HepG2 (cell line): Measurements from ENCODE around the gene TRIM44. TPM values are rescaled to one million over a fixed set of nuclear protein-coding genes. Genes with fewer than 3 reads are reported as not detected.

Experiments used
- ATAC-seq: fragments of 200-7000 bp; cut with Tn5 transposase; 3 replicates; pipeline ENCODE4 v1.9.1; 2020; ENCODE audit warnings: mild to moderate bottlenecking, moderate library complexity
- BruUV-seq: library from RNA; stranded (reverse); fragments of 400-500 nt; replicated peaks from 2 replicates; lab custom pipeline; 2021; lab: Mats Ljungman, UMichigan
- CTCF ChIA-PET: fragments of 300-600 bp; formaldehyde crosslinking; extraction: SDS; loops from one replicate; lab custom pipeline; 2021; ENCODE audit warnings: low total read pairs, inconsistent platforms, low intra/inter-chr PET ratio; lab: Yijun Ruan, JAX
- POLR2A ChIA-PET: fragments of 350-600 bp; sonication (Branson Sonifier 250); formaldehyde crosslinking; loops from one replicate; lab custom pipeline; 2020; ENCODE audit warnings: antibody characterized with exemption, inconsistent platforms; lab: Yijun Ruan, JAX
- DNase-seq: peaks from one replicate; pipeline ENCODE4 v3.0.0-alpha.2; 2015; ENCODE audit warnings: low spot score
- FAIRE-seq: peaks from 3 replicates; lab custom pipeline; 2011; peaks lifted over from hg19 to GRCh38; lab: Jason Lieb, UNC
- H2AFZ ChIP-seq: one replicate; pipeline ENCODE4 v1.6.1; 2011; ENCODE audit warnings: low read length, inconsistent platforms
- H3K27ac ChIP-seq: fragments of 300-600 bp; 3 replicates; pipeline ENCODE4 v1.8.0; 2011; ENCODE audit warnings: mixed run types, mild to moderate bottlenecking, mixed read lengths, low read length, inconsistent platforms; ENCODE audit not compliant: insufficient read depth; ENCODE audit errors: extremely low read length
- H3K27me3 ChIP-seq, 2 experiments: fragments of 200-600 bp in 1 of 2; 2 replicates in 1 of 2; 3 replicates in 1 of 2; pipeline versions ENCODE4 v1.6.0 to v1.8.0; 2011; ENCODE audit warnings: low read length in 2 of 2, mild to moderate bottlenecking in 2 of 2, moderate library complexity in 2 of 2, inconsistent platforms in 1 of 2; ENCODE audit not compliant: insufficient read depth in 2 of 2, control insufficient read depth in 1 of 2
- H3K36me3 ChIP-seq, 2 experiments: fragments of 200-600 bp in 1 of 2; replicated peaks in 1 of 2; 2 replicates in 1 of 2; 3 replicates in 1 of 2; pipeline versions ENCODE4 v1.5.1 to v1.8.0; 2011; ENCODE audit warnings: low read length in 2 of 2, inconsistent platforms in 1 of 2; ENCODE audit not compliant: insufficient read depth in 2 of 2, control insufficient read depth in 1 of 2
- H3K4me1 ChIP-seq: 2 replicates; pipeline ENCODE4 v1.5.1; 2012; ENCODE audit warnings: low read length, inconsistent platforms; ENCODE audit not compliant: insufficient read depth
- H3K4me2 ChIP-seq: 2 replicates; pipeline ENCODE4 v1.6.0; 2011; ENCODE audit warnings: low read depth, low read length, inconsistent platforms
- H3K4me3 ChIP-seq, 3 experiments: fragments of 200-600 bp in 1 of 3; sonication (generic), shearing (Covaris generic) in 1 of 3; replicated peaks in 1 of 3; 2 replicates each; pipeline ENCODE4 v1.5.1; 2011 to 2016; ENCODE audit warnings: low read length in 3 of 3, inconsistent platforms in 2 of 3, low read depth in 2 of 3, mild to moderate bottlenecking in 2 of 3, control low read depth in 1 of 3, mixed read lengths in 1 of 3; ENCODE audit not compliant: insufficient read depth in 1 of 3
- H3K79me2 ChIP-seq: one replicate; pipeline ENCODE4 v1.6.1; 2011; ENCODE audit warnings: low read length, inconsistent platforms; ENCODE audit not compliant: insufficient read depth
- H3K9ac ChIP-seq: 2 replicates; pipeline ENCODE4 v1.6.0; 2011; ENCODE audit warnings: mild to moderate bottlenecking, low read depth, low read length, inconsistent platforms; ENCODE audit not compliant: insufficient read depth
- H3K9me3 ChIP-seq: 2 replicates; pipeline ENCODE4 v1.5.1; 2012; ENCODE audit warnings: mild to moderate bottlenecking, low read length
- H4K20me1 ChIP-seq: 2 replicates; pipeline ENCODE4 v1.6.0; 2011; ENCODE audit warnings: inconsistent platforms, mild to moderate bottlenecking, low read length, moderate library complexity; ENCODE audit not compliant: insufficient read depth
- FOXP1 ChIP-seq, 2 experiments: fragments of 450-650 bp in 1 of 2; IDR thresholded peaks; 2 replicates each; pipeline ENCODE4 v1.6.1; 2017 to 2018; ENCODE audit warnings: antibody characterized with exemption in 1 of 2
- HOXA5 ChIP-seq: sonication (generic); formaldehyde crosslinking; IDR thresholded peaks from 2 replicates; pipeline ENCODE4 v1.4.0; 2020; ENCODE audit warnings: missing genetic modification reagents
- KLF6 ChIP-seq: IDR thresholded peaks from 2 replicates; pipeline ENCODE4 v1.8.0; 2016; ENCODE audit warnings: missing biosample characterization, missing genetic modification reagents
- MIER2 ChIP-seq: IDR thresholded peaks from 2 replicates; pipeline ENCODE4 v1.6.1; 2016; ENCODE audit warnings: missing biosample characterization, missing genetic modification reagents
- ZNF432 ChIP-seq: sonication (generic); formaldehyde crosslinking; IDR thresholded peaks from 2 replicates; pipeline ENCODE4 v1.5.0; 2020; ENCODE audit warnings: missing genetic modification reagents, mild to moderate bottlenecking, borderline replicate concordance
- WGBS: methylation state at CpG from one replicate; pipeline ENCODE4 v1.1.6; 2017; ENCODE audit warnings: low lambda C conversion rate; 5-methylcytosine and 5-hydroxymethylcytosine counted together
- in situ Hi-C: cut with HindIII; loops from 2 replicates; pipeline ENCODE4 v1.10.0; 2017; ENCODE audit warnings: low pct_unique_long_range_greater_than_20kb; ENCODE audit not compliant: extremely low pct_ligation_motif_present
- intact Hi-C: fragments of 100-400 bp; cut with micrococcal nuclease; formaldehyde crosslinking; loops from one replicate; pipeline ENCODE4 v1.10.0; 2022; ENCODE audit not compliant: unreplicated experiment
- polyA plus RNA-seq, 8 experiments: library from polyadenylated mRNA; depleted of rRNA in 3 of 8; stranded (reverse) in 7 of 8; unstranded in 1 of 8; fragments of >200 nt; fragmentation: Illumina TruSeq in 4 of 8; extraction: Trizol in 4 of 8; gene quantifications; 2 replicates each; pipeline versions ENCODE4 v1.2.1 to v1.2.3, GENCODE V29; 2011 to 2016; ENCODE audit warnings: low read depth in 4 of 8, missing spikeins in 1 of 8, mixed read lengths in 1 of 8; ENCODE audit not compliant: insufficient read depth in 1 of 8
- total RNA-seq, 5 experiments: library from RNA; depleted of rRNA; stranded (reverse); fragments of >200 nt; fragmentation: Illumina TruSeq; extraction: Trizol; gene quantifications; 2 replicates each; pipeline ENCODE4 v1.2.3, GENCODE V29; 2016; ENCODE audit warnings: low read depth in 1 of 5
- TF ChIP-seq, protein P1 (sequence below): sonication (generic); formaldehyde crosslinking; IDR thresholded peaks from 2 replicates; pipeline ENCODE4 v1.9.0; 2021; ENCODE audit warnings: missing genetic modification reagents, mild to moderate bottlenecking, borderline replicate concordance
- TF ChIP-seq, protein P2 (sequence below): sonication (generic); formaldehyde crosslinking; IDR thresholded peaks from 2 replicates; pipeline ENCODE4 v1.9.0; 2021; ENCODE audit warnings: missing genetic modification reagents, borderline replicate concordance
- TF ChIP-seq, protein P3 (sequence below), 2 experiments: IDR thresholded peaks; 2 replicates each; pipeline ENCODE4 v1.6.1; 2011 to 2012; ENCODE audit warnings: low read length in 2 of 2, borderline replicate concordance in 1 of 2, low read depth in 1 of 2, mild to moderate bottlenecking in 1 of 2, moderate library complexity in 1 of 2

The TRIM44 gene
- total and polyA plus RNA-seq, 2 of the 13 experiments (the other 11 are each of a cell fraction or from before 2014, with no cell fraction given): 22.7 to 50.3 TPM

DNA sequence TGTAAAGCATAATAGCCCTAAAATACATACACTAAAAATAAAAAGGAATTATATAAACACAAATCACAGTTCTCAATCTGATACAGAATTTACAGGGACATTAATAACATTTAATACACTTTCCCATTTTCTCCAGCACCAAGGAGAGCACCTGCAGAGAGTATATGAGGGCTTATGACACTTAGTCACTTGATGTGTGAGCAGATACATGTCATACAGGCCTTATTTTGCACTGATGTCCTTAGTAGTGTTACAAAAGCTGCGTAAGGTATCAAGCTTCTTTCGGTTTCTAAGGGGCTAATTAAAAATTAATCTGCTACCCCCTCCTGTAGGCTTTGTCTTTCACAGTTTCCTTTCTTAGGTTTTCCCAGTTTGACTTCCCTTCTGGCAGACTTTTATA, 61.3 kb downstream of the TRIM44 start:
- no peak for ATAC-seq
- intact Hi-C loops: no loop called here
- TF ChIP-seq, protein P1, sequence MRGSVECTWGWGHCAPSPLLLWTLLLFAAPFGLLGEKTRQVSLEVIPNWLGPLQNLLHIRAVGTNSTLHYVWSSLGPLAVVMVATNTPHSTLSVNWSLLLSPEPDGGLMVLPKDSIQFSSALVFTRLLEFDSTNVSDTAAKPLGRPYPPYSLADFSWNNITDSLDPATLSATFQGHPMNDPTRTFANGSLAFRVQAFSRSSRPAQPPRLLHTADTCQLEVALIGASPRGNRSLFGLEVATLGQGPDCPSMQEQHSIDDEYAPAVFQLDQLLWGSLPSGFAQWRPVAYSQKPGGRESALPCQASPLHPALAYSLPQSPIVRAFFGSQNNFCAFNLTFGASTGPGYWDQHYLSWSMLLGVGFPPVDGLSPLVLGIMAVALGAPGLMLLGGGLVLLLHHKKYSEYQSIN (CRISPR knock-in tag): no peak
- TF ChIP-seq FOXP1 (IDR thresholded peaks at IDR 0.05) (no peak), FOXP1 (CRISPR knock-in tag; IDR thresholded peaks at IDR 0.05) (no peak), HOXA5 (CRISPR knock-in tag) (no peak), MIER2 (CRISPR knock-in tag) (peak; percentile 69; the same call in 1 of the 2 replicates), KLF6 (CRISPR knock-in tag) (no peak), ZNF432 (CRISPR knock-in tag) (no peak)
- TF ChIP-seq, protein P2, sequence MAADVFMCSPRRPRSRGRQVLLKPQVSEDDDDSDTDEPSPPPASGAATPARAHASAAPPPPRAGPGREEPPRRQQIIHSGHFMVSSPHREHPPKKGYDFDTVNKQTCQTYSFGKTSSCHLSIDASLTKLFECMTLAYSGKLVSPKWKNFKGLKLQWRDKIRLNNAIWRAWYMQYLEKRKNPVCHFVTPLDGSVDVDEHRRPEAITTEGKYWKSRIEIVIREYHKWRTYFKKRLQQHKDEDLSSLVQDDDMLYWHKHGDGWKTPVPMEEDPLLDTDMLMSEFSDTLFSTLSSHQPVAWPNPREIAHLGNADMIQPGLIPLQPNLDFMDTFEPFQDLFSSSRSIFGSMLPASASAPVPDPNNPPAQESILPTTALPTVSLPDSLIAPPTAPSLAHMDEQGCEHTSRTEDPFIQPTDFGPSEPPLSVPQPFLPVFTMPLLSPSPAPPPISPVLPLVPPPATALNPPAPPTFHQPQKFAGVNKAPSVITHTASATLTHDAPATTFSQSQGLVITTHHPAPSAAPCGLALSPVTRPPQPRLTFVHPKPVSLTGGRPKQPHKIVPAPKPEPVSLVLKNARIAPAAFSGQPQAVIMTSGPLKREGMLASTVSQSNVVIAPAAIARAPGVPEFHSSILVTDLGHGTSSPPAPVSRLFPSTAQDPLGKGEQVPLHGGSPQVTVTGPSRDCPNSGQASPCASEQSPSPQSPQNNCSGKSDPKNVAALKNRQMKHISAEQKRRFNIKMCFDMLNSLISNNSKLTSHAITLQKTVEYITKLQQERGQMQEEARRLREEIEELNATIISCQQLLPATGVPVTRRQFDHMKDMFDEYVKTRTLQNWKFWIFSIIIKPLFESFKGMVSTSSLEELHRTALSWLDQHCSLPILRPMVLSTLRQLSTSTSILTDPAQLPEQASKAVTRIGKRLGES (CRISPR knock-in tag): no peak
- TF ChIP-seq, protein P3, sequence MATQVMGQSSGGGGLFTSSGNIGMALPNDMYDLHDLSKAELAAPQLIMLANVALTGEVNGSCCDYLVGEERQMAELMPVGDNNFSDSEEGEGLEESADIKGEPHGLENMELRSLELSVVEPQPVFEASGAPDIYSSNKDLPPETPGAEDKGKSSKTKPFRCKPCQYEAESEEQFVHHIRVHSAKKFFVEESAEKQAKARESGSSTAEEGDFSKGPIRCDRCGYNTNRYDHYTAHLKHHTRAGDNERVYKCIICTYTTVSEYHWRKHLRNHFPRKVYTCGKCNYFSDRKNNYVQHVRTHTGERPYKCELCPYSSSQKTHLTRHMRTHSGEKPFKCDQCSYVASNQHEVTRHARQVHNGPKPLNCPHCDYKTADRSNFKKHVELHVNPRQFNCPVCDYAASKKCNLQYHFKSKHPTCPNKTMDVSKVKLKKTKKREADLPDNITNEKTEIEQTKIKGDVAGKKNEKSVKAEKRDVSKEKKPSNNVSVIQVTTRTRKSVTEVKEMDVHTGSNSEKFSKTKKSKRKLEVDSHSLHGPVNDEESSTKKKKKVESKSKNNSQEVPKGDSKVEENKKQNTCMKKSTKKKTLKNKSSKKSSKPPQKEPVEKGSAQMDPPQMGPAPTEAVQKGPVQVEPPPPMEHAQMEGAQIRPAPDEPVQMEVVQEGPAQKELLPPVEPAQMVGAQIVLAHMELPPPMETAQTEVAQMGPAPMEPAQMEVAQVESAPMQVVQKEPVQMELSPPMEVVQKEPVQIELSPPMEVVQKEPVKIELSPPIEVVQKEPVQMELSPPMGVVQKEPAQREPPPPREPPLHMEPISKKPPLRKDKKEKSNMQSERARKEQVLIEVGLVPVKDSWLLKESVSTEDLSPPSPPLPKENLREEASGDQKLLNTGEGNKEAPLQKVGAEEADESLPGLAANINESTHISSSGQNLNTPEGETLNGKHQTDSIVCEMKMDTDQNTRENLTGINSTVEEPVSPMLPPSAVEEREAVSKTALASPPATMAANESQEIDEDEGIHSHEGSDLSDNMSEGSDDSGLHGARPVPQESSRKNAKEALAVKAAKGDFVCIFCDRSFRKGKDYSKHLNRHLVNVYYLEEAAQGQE (IDR thresholded peaks at IDR 0.05; ENCODE audit: borderline replicate concordance in 1 of 2, low read depth in 1 of 2, low read length in 2 of 2): peak in 1 of 2 experiments; percentile 87; a peak in 3 of 4 replicates
- TF ChIP-seq, all 625 proteins: peak for 2
- H4K20me1 ChIP-seq: no peaks in the 10 kb centered on the region
- H3K27me3 ChIP-seq: no peaks in the 10 kb centered on the region
- FAIRE-seq (no peak), DNase-seq (no peak)
- ChIA-PET POLR2A (no interaction called here), CTCF (no interaction called here)
- no peak overlapping the region for H3K4me2 ChIP-seq
- no peak overlapping the region for H3K4me3 ChIP-seq
- H3K27ac ChIP-seq: no peak overlapping the region
- no peak overlapping the region for H2AFZ ChIP-seq
- H3K9ac ChIP-seq: no peak overlapping the region
- H3K9me3 ChIP-seq: no peaks in the 10 kb centered on the region
- WGBS: 95% methylated on average over 2 of the region's 2 CpGs
- in situ Hi-C loops: no loop called here
- no peaks in the 10 kb centered on the region for H3K4me1 ChIP-seq
- H3K79me2 ChIP-seq: no peaks in the 10 kb centered on the region
- H3K36me3 ChIP-seq: peaks cover 0 to 27% of the 10 kb centered on the region in 2 experiments; a peak in 4 of 5 replicates
- no TSS peak for BruUV-seq
